GM12874 (cell line): ENCODE results near the gene HAO2.

ENCODE experiments used
- CTCF ChIP-seq: IDR thresholded peaks from 2 replicates; pipeline ENCODE4 v1.5.1; 2011; ENCODE audit warnings: low read depth, mild to moderate bottlenecking, control low read depth, low read length, moderate library complexity; ENCODE audit not compliant: insufficient read depth

The HAO2 gene

GRCh38 chr1:119420638-119421037, 52.1 kb downstream of the HAO2 start:
- TF ChIP-seq CTCF = no peak

GRCh38 chr1:119422631-119423030, 54.0 kb downstream of the HAO2 start:
- no peak for TF ChIP-seq CTCF

GRCh38 chr1:119428991-119429390, 60.4 kb downstream of the HAO2 start:
- no peak for TF ChIP-seq CTCF

GRCh38 chr1:119429687-119430086, 61.1 kb downstream of the HAO2 start:
- no peak for TF ChIP-seq CTCF

- no peak for TF ChIP-seq CTCF
These were observed 61.9 kb downstream of the HAO2 start for GRCh38 chr1:119430486-119430885.

- no peak for TF ChIP-seq CTCF
These were observed 63.3 kb downstream of the HAO2 start for GRCh38 chr1:119431836-119432235.

- TF ChIP-seq CTCF = no peak
These were observed 66.5 kb downstream of the HAO2 start for GRCh38 chr1:119435052-119435451.

- no peak for TF ChIP-seq CTCF
These were observed 70.2 kb downstream of the HAO2 start for GRCh38 chr1:119438761-119439160.
